Stimulated activated CD4-positive, alpha-beta T cell treated with anti-CD3 and anti-CD28 coated beads, Interleukin-12 subunit alpha, Interleukin-12 subunit beta, amount 100 ng/mL, for 24 hours (primary cell): ENCODE measurements around the gene ZNG1C.
"Not testable (repeated sequence)": the region's sequence is repeated elsewhere in the genome, so short reads cannot be mapped to it uniquely, and the experiment has no call there.

Source experiments
- DNase-seq, 2 experiments: peaks; one replicate each; pipeline ENCODE4 v3.0.0-alpha.2; 2020; ENCODE audit warnings: low read depth in 2 of 2

ZNG1C gene

DNA sequence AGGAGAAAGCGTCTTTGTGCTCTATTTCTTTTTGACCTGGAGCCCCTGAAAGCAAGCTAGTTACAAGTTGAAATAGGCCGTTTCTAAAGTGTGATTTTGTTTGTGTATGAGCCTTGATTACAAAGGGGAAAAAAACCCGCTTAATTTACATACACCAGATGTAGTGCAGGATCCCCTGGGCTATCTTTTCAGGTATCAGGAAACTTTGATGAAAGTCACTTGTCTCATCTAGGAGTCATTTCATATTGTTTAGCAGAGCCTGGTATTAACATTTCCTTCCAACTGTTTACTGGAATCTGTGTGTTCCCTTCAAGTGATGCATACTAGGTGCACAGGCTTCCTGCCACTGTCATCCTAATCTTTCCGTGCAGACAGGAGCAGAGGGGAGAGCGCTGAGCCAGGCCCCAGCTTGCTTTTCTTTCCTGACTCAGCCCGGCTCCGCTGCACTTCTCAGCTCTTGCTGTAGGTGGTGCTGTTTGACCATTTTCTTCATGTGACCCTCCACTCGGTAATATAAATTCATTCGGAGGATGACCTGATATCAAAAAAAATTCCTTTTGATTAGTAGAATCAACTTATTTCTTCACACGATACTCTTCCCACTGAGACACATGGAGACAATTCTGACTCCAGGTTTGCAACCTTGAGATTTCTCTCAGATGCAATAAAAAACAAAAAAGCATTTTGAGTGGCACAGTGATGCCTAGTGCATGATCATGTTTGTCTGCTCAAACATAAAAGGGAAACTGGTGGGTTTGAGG lies 100.7 kb downstream of the ZNG1C start:
- DNase-seq: not testable (repeated sequence)

DNA sequence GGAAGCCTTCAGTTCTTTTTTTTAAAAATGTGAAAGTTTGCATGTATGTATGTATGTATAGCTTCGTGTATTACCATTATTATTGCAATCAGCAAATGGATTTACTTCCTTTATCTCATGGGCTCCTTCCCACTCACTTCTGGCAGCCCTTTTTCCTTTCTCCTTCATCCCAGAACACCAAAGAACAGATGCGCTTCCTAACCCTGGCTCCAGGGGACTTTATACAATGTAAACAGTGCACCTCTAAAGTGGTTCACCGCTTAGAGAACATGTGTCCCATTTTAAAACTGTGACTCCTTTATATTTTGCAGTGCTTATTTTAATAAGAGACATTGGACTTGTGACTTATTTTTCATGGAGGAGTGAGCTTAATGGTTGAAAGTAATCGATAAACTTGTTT lies 101.5 kb downstream of the ZNG1C start:
- DNase-seq: not testable (repeated sequence)

DNA sequence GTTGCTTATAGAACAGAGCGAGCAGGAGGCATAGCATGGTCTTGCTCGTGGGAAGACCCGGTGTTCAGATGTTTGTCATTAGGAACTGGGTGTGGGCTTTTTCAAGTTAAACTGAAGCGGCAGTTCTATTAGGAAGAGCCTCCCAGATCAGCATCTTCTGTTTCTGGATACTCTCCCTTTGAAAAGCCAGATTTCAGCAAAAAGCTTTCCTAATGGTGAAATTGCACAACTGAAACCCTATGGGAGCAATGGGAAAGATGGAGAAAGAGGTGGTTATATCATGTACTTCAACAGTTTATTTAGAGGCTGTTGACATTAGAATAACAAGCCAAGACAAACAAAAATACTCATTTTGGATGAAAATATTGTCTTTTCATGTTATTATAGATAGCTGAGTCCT lies 102.2 kb downstream of the ZNG1C start:
- DNase-seq: not testable (repeated sequence)
